H1 (cell line): Measurements from ENCODE around the gene POLR2F. TPM values are rescaled to one million over a fixed set of nuclear protein-coding genes. Genes with fewer than 3 reads are reported as not detected.

ENCODE experiments used
- CTCF ChIA-PET: fragments of 300-600 bp; sonication (Branson Sonifier 250); formaldehyde crosslinking; loops from one replicate; lab custom pipeline; 2021; ENCODE audit not compliant: partially characterized antibody; lab: Charles Lee
- POLR2A ChIA-PET: fragments of 300-600 bp; sonication (Branson Sonifier 250); formaldehyde crosslinking; loops from one replicate; lab custom pipeline; 2021; ENCODE audit warnings: inconsistent platforms; ENCODE audit not compliant: partially characterized antibody; lab: Charles Lee
- DNase-seq, 2 experiments: peaks; one replicate each; pipeline versions ENCODE4 v3.0.0 to v3.0.0-alpha.2; 2010 to 2022; ENCODE audit warnings: low spot score in 2 of 2, low read depth in 1 of 2, mixed read lengths in 1 of 2
- FAIRE-seq: peaks from 2 replicates; lab custom pipeline; 2011; peaks lifted over from hg19 to GRCh38; lab: Jason Lieb, UNC
- H2AFZ ChIP-seq: 2 replicates; pipeline ENCODE4 v1.8.1; 2012; ENCODE audit warnings: low read length, inconsistent platforms
- H2AK5ac ChIP-seq: 2 replicates; pipeline ENCODE4 v1.6.1; 2013; ENCODE audit warnings: low read depth, low read length
- H2BK120ac ChIP-seq: replicated peaks from 2 replicates; pipeline ENCODE3; 2013; ENCODE audit warnings: low read depth, low read length, inconsistent platforms
- H2BK12ac ChIP-seq: 2 replicates; pipeline ENCODE4 v1.6.1; 2013; ENCODE audit warnings: low read depth, low read length
- H2BK15ac ChIP-seq: 2 replicates; pipeline ENCODE4 v1.6.1; 2013; ENCODE audit warnings: low read length
- H2BK20ac ChIP-seq: 2 replicates; pipeline ENCODE4 v1.6.1; 2013; ENCODE audit warnings: low read length
- H2BK5ac ChIP-seq: 2 replicates; pipeline ENCODE4 v1.6.1; 2013; ENCODE audit warnings: low read depth, low read length
- H3K14ac ChIP-seq: 2 replicates; pipeline ENCODE4 v1.6.1; 2013; ENCODE audit warnings: inconsistent platforms; ENCODE audit not compliant: insufficient read length
- H3K18ac ChIP-seq: 2 replicates; pipeline ENCODE4 v1.6.1; 2013; ENCODE audit warnings: low read length; ENCODE audit errors: extremely low read depth
- H3K23ac ChIP-seq: 2 replicates; pipeline ENCODE4 v1.6.1; 2013; ENCODE audit warnings: inconsistent platforms; ENCODE audit not compliant: insufficient read length
- H3K23me2 ChIP-seq: 2 replicates; pipeline ENCODE4 v1.6.1; 2013; ENCODE audit warnings: low read depth, low read length
- H3K27ac ChIP-seq: 2 replicates; pipeline ENCODE4 v1.6.1; 2011; ENCODE audit warnings: low read depth, low read length, inconsistent platforms
- H3K27me3 ChIP-seq, 4 experiments: replicated peaks in 1 of 4; 1 replicate in 1 of 4; 2 replicates in 3 of 4; pipeline versions ENCODE4 v1.6.1 to v1.8.1; 2011 to 2013; ENCODE audit warnings: low read length in 3 of 4, mild to moderate bottlenecking in 3 of 4, inconsistent platforms in 2 of 4, mixed read lengths in 2 of 4, moderate library complexity in 1 of 4; ENCODE audit not compliant: control insufficient read depth in 3 of 4, insufficient read depth in 3 of 4; ENCODE audit errors: extremely low read depth in 1 of 4
- H3K36me3 ChIP-seq, 4 experiments: 2 replicates each; pipeline versions ENCODE4 v1.6.1 to v1.8.1; 2011 to 2013; ENCODE audit warnings: mild to moderate bottlenecking in 4 of 4, low read length in 3 of 4, moderate library complexity in 2 of 4, control low read depth in 1 of 4, inconsistent platforms in 1 of 4; ENCODE audit not compliant: insufficient read depth in 4 of 4, control insufficient read depth in 2 of 4
- H3K4ac ChIP-seq: replicated peaks from 2 replicates; pipeline ENCODE3; 2013; ENCODE audit warnings: low read length, low read depth, mixed read lengths, inconsistent platforms; ENCODE audit not compliant: insufficient read length
- H3K4me1 ChIP-seq, 4 experiments: replicated peaks in 1 of 4; 1 replicate in 1 of 4; 2 replicates in 3 of 4; pipeline versions ENCODE4 v1.6.1 to v1.8.1; 2011 to 2013; ENCODE audit warnings: low read length in 3 of 4, inconsistent platforms in 2 of 4, mixed read lengths in 1 of 4; ENCODE audit not compliant: insufficient read depth in 4 of 4, control insufficient read depth in 3 of 4
- H3K4me2 ChIP-seq, 2 experiments: 2 replicates each; pipeline versions ENCODE4 v1.6.1 to v1.8.1; 2011 to 2013; ENCODE audit warnings: low read depth in 2 of 2, low read length in 2 of 2, control low read depth in 1 of 2, inconsistent platforms in 1 of 2, mild to moderate bottlenecking in 1 of 2; ENCODE audit not compliant: insufficient read depth in 1 of 2
- H3K4me3 ChIP-seq, 4 experiments: fragments of 200-600, 300-600 bp in 1 of 4; sonication (generic), shearing (Covaris generic), sonication (Bioruptor Twin) in 1 of 4; 2 replicates each; pipeline versions ENCODE4 v1.5.1 to v1.8.1; 2011 to 2016; ENCODE audit warnings: low read length in 4 of 4, low read depth in 3 of 4, control low read depth in 2 of 4, inconsistent platforms in 2 of 4, mild to moderate bottlenecking in 2 of 4, mixed read lengths in 1 of 4, moderate library complexity in 1 of 4; ENCODE audit not compliant: insufficient read depth in 2 of 4; ENCODE audit errors: extremely low read depth in 1 of 4
- H3K56ac ChIP-seq: replicated peaks from 2 replicates; pipeline ENCODE3; 2013; ENCODE audit warnings: low read depth, mild to moderate bottlenecking, mixed read lengths, low read length, inconsistent platforms; ENCODE audit not compliant: insufficient read length
- H3K79me1 ChIP-seq: 2 replicates; pipeline ENCODE4 v1.6.1; 2013; ENCODE audit warnings: low read depth, low read length, control low read depth
- H3K79me2 ChIP-seq, 2 experiments: 2 replicates each; pipeline versions ENCODE4 v1.6.1 to v1.8.1; 2012 to 2013; ENCODE audit warnings: low read length in 2 of 2, mild to moderate bottlenecking in 2 of 2, inconsistent platforms in 1 of 2; ENCODE audit not compliant: insufficient read depth in 2 of 2, control insufficient read depth in 1 of 2
- H3K9ac ChIP-seq, 4 experiments: replicated peaks in 1 of 4; 1 replicate in 1 of 4; 2 replicates in 3 of 4; pipeline versions ENCODE4 v1.6.1 to v1.8.1; 2011 to 2013; ENCODE audit warnings: low read depth in 3 of 4, low read length in 3 of 4, control low read depth in 2 of 4, mild to moderate bottlenecking in 2 of 4, moderate library complexity in 2 of 4, inconsistent platforms in 1 of 4; ENCODE audit errors: extremely low read depth in 1 of 4
- H3K9me3 ChIP-seq, 2 experiments: 2 replicates each; pipeline versions ENCODE4 v1.6.1 to v1.8.1; 2012 to 2013; ENCODE audit warnings: mild to moderate bottlenecking in 2 of 2, moderate library complexity in 2 of 2, control low read depth in 1 of 2, inconsistent platforms in 1 of 2, low read depth in 1 of 2, low read length in 1 of 2, mixed read lengths in 1 of 2; ENCODE audit not compliant: insufficient read depth in 2 of 2
- H4K20me1 ChIP-seq, 2 experiments: replicated peaks in 1 of 2; 2 replicates each; pipeline versions ENCODE3 to v1.8.1; 2011 to 2013; ENCODE audit warnings: inconsistent platforms in 2 of 2, low read length in 2 of 2, mild to moderate bottlenecking in 1 of 2; ENCODE audit not compliant: insufficient read depth in 2 of 2, control insufficient read depth in 1 of 2
- H4K5ac ChIP-seq: 2 replicates; pipeline ENCODE4 v1.6.1; 2013; ENCODE audit warnings: low read length, low read depth, mixed read lengths, inconsistent platforms; ENCODE audit not compliant: insufficient read length
- H4K8ac ChIP-seq: 2 replicates; pipeline ENCODE4 v1.8.0; 2013; ENCODE audit warnings: mild to moderate bottlenecking, moderate library complexity, low read length, inconsistent platforms; ENCODE audit not compliant: insufficient read depth; ENCODE audit errors: extremely low read depth
- H4K91ac ChIP-seq: replicated peaks from 2 replicates; pipeline ENCODE3; 2013; ENCODE audit warnings: low read length, mixed read lengths, inconsistent platforms; ENCODE audit not compliant: insufficient read length
- HDAC6 ChIP-seq: IDR thresholded peaks from one replicate; pipeline ENCODE4 v1.7.1; 2012; ENCODE audit warnings: low read depth, mild to moderate bottlenecking, inconsistent platforms, low read length, moderate library complexity
- SAP30 ChIP-seq: fragments of 300-600 bp; sonication (generic); IDR thresholded peaks from 2 replicates; pipeline ENCODE4 v1.7.1; 2012; ENCODE audit warnings: low read length, moderate library complexity, mild to moderate bottlenecking, inconsistent platforms; ENCODE audit not compliant: insufficient read depth, insufficient replicate concordance
- WGBS, 2 experiments: shearing (Covaris generic) in 1 of 2; methylation state at CpG; one replicate each; pipeline versions ENCODE4 v1.1.6 to v1.1.7; 2013 to 2015; ENCODE audit warnings: low lambda C conversion rate in 2 of 2, mixed read lengths in 2 of 2, inconsistent platforms in 1 of 2, low coverage in 1 of 2, missing lambda C conversion rate in 1 of 2; ENCODE audit not compliant: insufficient replicate concordance in 2 of 2, insufficient coverage in 1 of 2, insufficient read length in 1 of 2; ENCODE audit errors: extremely low coverage in 1 of 2, missing lambda C conversion rate in 1 of 2; 5-methylcytosine and 5-hydroxymethylcytosine counted together
- polyA plus RNA-seq, 7 experiments: library from polyadenylated mRNA; depleted of rRNA in 3 of 7; stranded (reverse) in 5 of 7; unstranded in 2 of 7; fragments of >200 nt in 5 of 7; fragments of 200-250 nt in 2 of 7; gene quantifications; 1 replicate in 5 of 7; 2 replicates in 1 of 7; 4 replicates in 1 of 7; pipeline versions ENCODE4 v1.2.1 to v1.2.3, GENCODE V29; 2011 to 2013; ENCODE audit warnings: missing spikeins in 2 of 7, mixed read lengths in 2 of 7
- total RNA-seq: library from RNA; stranded (reverse); fragmentation: NEBNext Ultra II Directional; extraction: Animal tissue kit (Norgen Biotek cat#: 25700); gene quantifications from 2 replicates; pipeline ENCODE4 v1.2.1, GENCODE V29; 2021

Gene POLR2F
- total and polyA plus RNA-seq, 2 of the 8 experiments (the other 6 are each of a cell fraction or from before 2014, with no cell fraction given) = 150 to 176 TPM

GRCh38 chr22:37925767-37926166, 27.7 kb upstream of the POLR2F start:
- POLR2A ChIA-PET = interaction anchor here (1.1 to 2.6 kb wide), 3 partner anchors 9 to 20 kb away, joined by 3 to 8 read pairs (median 5); partner anchors contain the start of gene MICALL1
- Histone ChIP-seq H3K18ac (no peak overlapping the region), H3K23ac (no peak overlapping the region), H3K4me1 (no peaks in the 10 kb centered on the region), H2BK15ac (no peak overlapping the region), H2BK5ac (no peak overlapping the region), H3K9me3 (no peaks in the 10 kb centered on the region), H3K27ac (no peak overlapping the region), H4K20me1 (peaks cover 0 to 2% of the 10 kb centered on the region in 2 experiments), H3K9ac (no peak overlapping the region), H2BK120ac (no peak overlapping the region), H2BK20ac (no peak overlapping the region), H3K79me1 (no peaks in the 10 kb centered on the region), H3K4ac (no peak overlapping the region), H3K4me3 (no peak overlapping the region), H3K79me2 (no peaks in the 10 kb centered on the region), H3K56ac (no peak overlapping the region), H2BK12ac (no peak overlapping the region), H3K23me2 (no peaks in the 10 kb centered on the region), H4K5ac (no peak overlapping the region), H4K8ac (no peak overlapping the region), H3K36me3 (peaks cover 3 to 13% (median 8%) of the 10 kb centered on the region in 4 experiments; a peak in 6 of 8 replicates), H2AK5ac (no peak overlapping the region), H3K4me2 (no peak overlapping the region), H3K14ac (no peak overlapping the region), H4K91ac (no peak overlapping the region), H3K27me3 (no peaks in the 10 kb centered on the region), H2AFZ (no peak overlapping the region)
- DNase-seq (no peak), FAIRE-seq (no peak)
- CTCF ChIA-PET = interaction anchor here (1.1 to 10.4 kb wide), 5 partner anchors 8 to 108 kb away, joined by 3 to 158 read pairs (median 5); no protein-coding TSS in a partner anchor
- WGBS, 2 experiments = 96% methylated on average over 15 of the region's 15 CpGs; no CpG with 5 or more reads in 1 of the 2 experiments
- TF ChIP-seq SAP30 (no peak), HDAC6 (no peak)
